HCT116 (cell line): Measurements from ENCODE around the gene PCDHB16. TPM values are rescaled to one million over a fixed set of nuclear protein-coding genes. Genes with fewer than 3 reads are reported as not detected.
"Not testable (repeated sequence)": the region's sequence is repeated elsewhere in the genome, so short reads cannot be mapped to it uniquely, and the experiment has no call there.

Source experiments
- ATAC-seq: fragments of 200-7000 bp; cut with Tn5 transposase; 2 replicates; pipeline ENCODE4 v1.9.1; 2020; ENCODE audit warnings: mild to moderate bottlenecking, moderate library complexity
- BruUV-seq: library from RNA; stranded (reverse); fragments of 400-500 nt; replicated peaks from 2 replicates; lab custom pipeline; 2021; lab: Mats Ljungman, UMichigan
- CTCF ChIA-PET: fragments of 300-600 bp; sonication (Branson Sonifier 250); formaldehyde crosslinking; loops from one replicate; lab custom pipeline; 2021; ENCODE audit warnings: antibody characterized with exemption; lab: Charles Lee
- POLR2A ChIA-PET: fragments of 300-600, 350-600 bp; sonication (Branson Sonifier 250); formaldehyde crosslinking; loops from one replicate; lab custom pipeline; 2021; ENCODE audit warnings: antibody characterized with exemption; lab: Charles Lee
- RAD21 ChIA-PET, 2 experiments: fragments of 300-600 bp; sonication (Branson Sonifier 250); formaldehyde crosslinking; loops; one replicate each; lab custom pipeline; 2023; ENCODE audit warnings: low total read pairs in 2 of 2; ENCODE audit not compliant: uncharacterized antibody in 2 of 2, unreplicated experiment in 2 of 2, low non-redundant PET in 1 of 2; lab: Charles Lee
- DNase-seq: peaks from one replicate; pipeline ENCODE4 v3.0.0-alpha.2; 2010; ENCODE audit warnings: low read depth, low spot score
- H2AFZ ChIP-seq: fragments of 200-600 bp; shearing (Covaris generic), sonication (generic); 2 replicates; pipeline ENCODE4 v1.6.1; 2017; ENCODE audit warnings: low read depth, mixed run types, mixed read lengths, antibody characterized with exemption, low read length; ENCODE audit not compliant: poor library complexity, severe bottlenecking
- H3K27ac ChIP-seq: 2 replicates; pipeline ENCODE4 v1.5.1; 2012; ENCODE audit warnings: low read depth, low read length
- H3K27me3 ChIP-seq: fragments of 200-600 bp; sonication (generic); 2 replicates; pipeline ENCODE4 v1.6.1; 2016; ENCODE audit warnings: mixed run types, low read length, mixed read lengths; ENCODE audit not compliant: insufficient read depth
- H3K36me3 ChIP-seq, 2 experiments: fragments of 200-500 bp in 1 of 2; fragments of 200-600 bp in 1 of 2; sonication (Bioruptor generic) in 1 of 2; sonication (generic) in 1 of 2; 2 replicates each; pipeline versions ENCODE4 v1.5.1 to v1.6.1; 2014 to 2016; ENCODE audit warnings: low read length in 2 of 2, inconsistent platforms in 1 of 2, mixed read lengths in 1 of 2, mixed run types in 1 of 2; ENCODE audit not compliant: insufficient read depth in 2 of 2, control insufficient read depth in 1 of 2
- H3K4me1 ChIP-seq, 2 experiments: fragments of 200-600 bp in 1 of 2; sonication (generic) in 1 of 2; 2 replicates each; pipeline versions ENCODE4 v1.5.1 to v1.6.1; 2012 to 2017; ENCODE audit warnings: low read length in 2 of 2, inconsistent platforms in 1 of 2, mild to moderate bottlenecking in 1 of 2, mixed read lengths in 1 of 2, mixed run types in 1 of 2, moderate library complexity in 1 of 2; ENCODE audit not compliant: insufficient read depth in 2 of 2, control insufficient read depth in 1 of 2
- H3K4me2 ChIP-seq: fragments of 200-600 bp; sonication (generic); 2 replicates; pipeline ENCODE4 v1.6.1; 2017; ENCODE audit warnings: mixed run types, low read length, mixed read lengths
- H3K4me3 ChIP-seq, 2 experiments: fragments of 200-600 bp in 1 of 2; sonication (generic) in 1 of 2; replicated peaks in 1 of 2; 2 replicates each; pipeline ENCODE4 v1.5.1; 2011 to 2016; ENCODE audit warnings: low read length in 2 of 2, control low read depth in 1 of 2, low read depth in 1 of 2, mild to moderate bottlenecking in 1 of 2, mixed read lengths in 1 of 2, mixed run types in 1 of 2
- H3K79me2 ChIP-seq: fragments of 200-600 bp; sonication (generic); 2 replicates; pipeline ENCODE4 v1.6.1; 2017; ENCODE audit warnings: mild to moderate bottlenecking, mixed run types, low read length, moderate library complexity, mixed read lengths; ENCODE audit not compliant: insufficient read depth
- H3K9ac ChIP-seq: fragments of 200-600 bp; sonication (generic); 2 replicates; pipeline ENCODE4 v1.6.1; 2016; ENCODE audit warnings: low read length, mixed read lengths
- H3K9me2 ChIP-seq: fragments of 200-600 bp; sonication (generic), shearing (Covaris generic); 2 replicates; pipeline ENCODE4 v1.6.1; 2017; ENCODE audit warnings: mixed run types, mild to moderate bottlenecking, moderate library complexity; ENCODE audit not compliant: insufficient read depth
- H3K9me3 ChIP-seq, 2 experiments: fragments of 200-500 bp in 1 of 2; fragments of 200-600 bp in 1 of 2; sonication (Bioruptor generic) in 1 of 2; sonication (generic) in 1 of 2; 2 replicates each; pipeline ENCODE4 v1.6.1; 2014 to 2017; ENCODE audit warnings: low read length in 2 of 2, mixed read lengths in 2 of 2, inconsistent platforms in 1 of 2, low read depth in 1 of 2, mild to moderate bottlenecking in 1 of 2, mixed run types in 1 of 2, moderate library complexity in 1 of 2; ENCODE audit not compliant: control insufficient read depth in 1 of 2, insufficient read depth in 1 of 2
- H4K20me1 ChIP-seq: fragments of 200-600 bp; sonication (generic), shearing (Covaris generic); 2 replicates; pipeline ENCODE4 v1.6.1; 2017; ENCODE audit warnings: mixed run types, mild to moderate bottlenecking, moderate library complexity; ENCODE audit not compliant: insufficient read depth
- POLR2A ChIP-seq: IDR thresholded peaks from 2 replicates; pipeline ENCODE4 v1.7.0; 2011; ENCODE audit warnings: borderline replicate concordance; ENCODE audit not compliant: insufficient read depth, insufficient read length; ENCODE audit errors: extremely low read depth
- intact Hi-C: fragments of 100-400 bp; cut with micrococcal nuclease; formaldehyde crosslinking; loops from 2 replicates; pipeline ENCODE4 v1.10.0; 2022
- total RNA-seq: library from RNA; stranded (reverse); gene quantifications from one replicate; pipeline ENCODE4 v1.2.1, GENCODE V29; 2021; ENCODE audit not compliant: unreplicated experiment
- TF ChIP-seq, protein P1 (sequence below): IDR thresholded peaks from 2 replicates; pipeline ENCODE4 v1.6.1; 2011; ENCODE audit warnings: mild to moderate bottlenecking, low read length, moderate library complexity; ENCODE audit not compliant: insufficient replicate concordance; ENCODE audit errors: extremely low read depth
- TF ChIP-seq, protein P2 (sequence below): IDR thresholded peaks from 2 replicates; pipeline ENCODE4 v1.6.1; 2012

The PCDHB16 gene
- total RNA-seq, 1 experiment from 2014 or later, result not detected

DNA sequence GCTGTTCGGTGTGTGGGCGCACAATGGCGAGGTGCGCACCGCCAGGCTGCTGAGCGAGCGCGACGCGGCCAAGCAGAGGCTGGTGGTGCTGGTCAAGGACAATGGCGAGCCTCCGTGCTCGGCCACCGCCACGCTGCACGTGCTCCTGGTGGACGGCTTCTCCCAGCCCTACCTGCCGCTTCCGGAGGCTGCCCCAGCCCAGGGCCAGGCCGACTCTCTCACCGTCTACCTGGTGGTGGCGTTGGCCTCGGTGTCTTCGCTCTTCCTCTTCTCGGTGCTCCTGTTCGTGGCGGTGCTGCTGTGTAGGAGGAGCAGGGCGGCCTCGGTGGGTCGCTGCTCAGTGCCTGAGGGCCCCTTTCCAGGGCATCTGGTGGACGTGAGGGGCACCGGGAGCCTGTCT is 2.3 kb upstream of the PCDHB16 start:
- H3K27ac ChIP-seq, H3K36me3 ChIP-seq, H3K9me2 ChIP-seq, H3K4me3 ChIP-seq, H3K9ac ChIP-seq, H4K20me1 ChIP-seq, H3K4me1 ChIP-seq, BruUV-seq, H3K4me2 ChIP-seq, POLR2A ChIA-PET, CTCF ChIA-PET, H3K27me3 ChIP-seq, H3K79me2 ChIP-seq, ATAC-seq, RAD21 ChIA-PET, DNase-seq, H2AFZ ChIP-seq, intact Hi-C loops: not testable (repeated sequence)
- peaks cover 0 to 10% of the 10 kb centered on the region in 2 experiments; a peak in 2 of 4 replicates for H3K9me3 ChIP-seq

DNA sequence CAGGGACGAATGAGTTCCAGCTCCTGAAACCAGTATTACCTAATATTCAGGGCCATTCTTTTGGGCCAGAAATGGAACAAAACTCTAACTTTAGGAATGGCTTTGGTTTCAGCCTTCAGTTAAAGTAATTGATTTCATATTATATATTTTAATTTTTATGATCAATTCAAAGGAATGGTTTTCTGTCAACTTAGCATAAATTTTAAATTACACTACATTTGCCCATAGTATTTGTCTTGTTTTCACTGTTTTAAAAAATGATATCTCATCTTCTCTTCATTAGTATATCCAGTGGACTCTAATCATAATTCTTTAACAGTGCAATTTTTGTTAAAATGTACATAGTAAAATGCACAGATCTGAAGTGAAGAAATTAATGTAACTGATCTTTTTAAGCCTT is 1.9 kb upstream of the PCDHB16 start:
- ChIA-PET POLR2A (no interaction called here), RAD21 (no interaction called here), CTCF (no interaction called here)
- BruUV-seq, result no TSS peak
- H3K27me3 ChIP-seq, result no peaks in the 10 kb centered on the region
- DNase-seq (no peak), ATAC-seq (no peak)
- no peaks in the 10 kb centered on the region for H3K4me1 ChIP-seq
- TF ChIP-seq, protein P1, sequence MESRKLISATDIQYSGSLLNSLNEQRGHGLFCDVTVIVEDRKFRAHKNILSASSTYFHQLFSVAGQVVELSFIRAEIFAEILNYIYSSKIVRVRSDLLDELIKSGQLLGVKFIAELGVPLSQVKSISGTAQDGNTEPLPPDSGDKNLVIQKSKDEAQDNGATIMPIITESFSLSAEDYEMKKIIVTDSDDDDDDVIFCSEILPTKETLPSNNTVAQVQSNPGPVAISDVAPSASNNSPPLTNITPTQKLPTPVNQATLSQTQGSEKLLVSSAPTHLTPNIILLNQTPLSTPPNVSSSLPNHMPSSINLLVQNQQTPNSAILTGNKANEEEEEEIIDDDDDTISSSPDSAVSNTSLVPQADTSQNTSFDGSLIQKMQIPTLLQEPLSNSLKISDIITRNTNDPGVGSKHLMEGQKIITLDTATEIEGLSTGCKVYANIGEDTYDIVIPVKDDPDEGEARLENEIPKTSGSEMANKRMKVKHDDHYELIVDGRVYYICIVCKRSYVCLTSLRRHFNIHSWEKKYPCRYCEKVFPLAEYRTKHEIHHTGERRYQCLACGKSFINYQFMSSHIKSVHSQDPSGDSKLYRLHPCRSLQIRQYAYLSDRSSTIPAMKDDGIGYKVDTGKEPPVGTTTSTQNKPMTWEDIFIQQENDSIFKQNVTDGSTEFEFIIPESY, result no peak
- TF ChIP-seq, protein P2, sequence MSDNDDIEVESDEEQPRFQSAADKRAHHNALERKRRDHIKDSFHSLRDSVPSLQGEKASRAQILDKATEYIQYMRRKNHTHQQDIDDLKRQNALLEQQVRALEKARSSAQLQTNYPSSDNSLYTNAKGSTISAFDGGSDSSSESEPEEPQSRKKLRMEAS, result no peak
- no peak for TF ChIP-seq POLR2A
- H3K9ac ChIP-seq, result no peak overlapping the region
- no peak overlapping the region for H3K27ac ChIP-seq
- no peaks in the 10 kb centered on the region for H3K36me3 ChIP-seq
- H4K20me1 ChIP-seq, result no peaks in the 10 kb centered on the region
- H3K4me3 ChIP-seq, result no peak overlapping the region
- H3K79me2 ChIP-seq, result no peaks in the 10 kb centered on the region
- intact Hi-C loops, result no loop called here
- H3K4me2 ChIP-seq, result no peak overlapping the region
- H3K9me2 ChIP-seq, result no peaks in the 10 kb centered on the region
- peaks cover 0 to 10% of the 10 kb centered on the region in 2 experiments; a peak in 2 of 4 replicates for H3K9me3 ChIP-seq
- H2AFZ ChIP-seq, result no peak overlapping the region

DNA sequence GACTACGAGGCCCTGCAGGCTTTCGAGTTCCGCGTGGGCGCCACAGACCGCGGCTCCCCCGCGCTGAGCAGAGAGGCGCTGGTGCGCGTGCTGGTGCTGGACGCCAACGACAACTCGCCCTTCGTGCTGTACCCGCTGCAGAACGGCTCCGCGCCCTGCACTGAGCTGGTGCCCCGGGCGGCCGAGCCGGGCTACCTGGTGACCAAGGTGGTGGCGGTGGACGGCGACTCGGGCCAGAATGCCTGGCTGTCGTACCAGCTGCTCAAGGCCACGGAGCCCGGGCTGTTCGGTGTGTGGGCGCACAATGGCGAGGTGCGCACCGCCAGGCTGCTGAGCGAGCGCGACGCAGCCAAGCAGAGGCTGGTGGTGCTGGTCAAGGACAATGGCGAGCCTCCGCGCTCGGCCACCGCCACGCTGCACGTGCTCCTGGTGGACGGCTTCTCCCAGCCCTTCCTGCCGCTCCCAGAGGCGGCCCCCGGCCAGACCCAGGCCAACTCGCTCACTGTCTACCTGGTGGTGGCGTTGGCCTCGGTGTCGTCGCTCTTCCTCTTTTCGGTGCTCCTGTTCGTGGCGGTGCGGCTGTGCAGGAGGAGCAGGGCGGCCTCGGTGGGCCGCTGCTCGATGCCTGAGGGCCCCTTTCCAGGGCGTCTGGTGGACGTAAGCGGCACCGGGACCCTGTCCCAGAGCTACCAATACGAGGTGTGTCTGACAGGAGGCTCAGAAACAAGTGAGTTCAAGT is 2.1 kb downstream of the PCDHB16 start:
- H3K9me3 ChIP-seq, POLR2A ChIA-PET, H3K4me2 ChIP-seq, BruUV-seq, H3K9ac ChIP-seq, H3K27ac ChIP-seq, RAD21 ChIA-PET, ATAC-seq, H3K9me2 ChIP-seq, H3K27me3 ChIP-seq, intact Hi-C loops, DNase-seq, H3K4me3 ChIP-seq, H3K36me3 ChIP-seq, H2AFZ ChIP-seq, H3K79me2 ChIP-seq, H4K20me1 ChIP-seq, CTCF ChIA-PET, H3K4me1 ChIP-seq: not testable (repeated sequence)
